Ovary (tissue), 9 donors: Measurements from ENCODE around the gene HFE. TPM values are rescaled to one million over a fixed set of nuclear protein-coding genes. Genes with fewer than 3 reads are reported as not detected.

Source experiments
- DNase-seq, 5 donors: peaks; one replicate each; pipeline ENCODE4 v3.0.0-alpha.2; 2019 to 2020
- H3K27ac ChIP-seq, 2 donors: fragments of 200-600 bp; one replicate each; pipeline versions ENCODE4 v1.5.1 to v1.8.0; 2019 to 2022
- H3K27me3 ChIP-seq: fragments of 200-600 bp; one replicate; pipeline ENCODE4 v1.8.0; 2022
- H3K36me3 ChIP-seq: fragments of 200-600 bp; sonication (generic); one replicate; pipeline ENCODE4 v1.5.1; 2019
- H3K4me1 ChIP-seq: one replicate; pipeline ENCODE4 v1.8.1; 2013; ENCODE audit warnings: mild to moderate bottlenecking, moderate library complexity; ENCODE audit not compliant: insufficient read depth
- H3K4me3 ChIP-seq: fragments of 200-600 bp; sonication (generic); one replicate; pipeline ENCODE4 v1.5.1; 2017
- H3K9me3 ChIP-seq, 2 donors: fragments of 200-600 bp in 1 of 2; sonication (generic) in 1 of 2; one replicate each; pipeline versions ENCODE4 v1.5.1 to v1.8.1; 2013 to 2019; ENCODE audit warnings: mild to moderate bottlenecking in 1 of 2, moderate library complexity in 1 of 2
- EP300 ChIP-seq: sonication (generic); formaldehyde crosslinking; IDR thresholded peaks from one replicate; pipeline ENCODE4 v1.6.1; 2017; ENCODE audit warnings: antibody characterized with exemption
- POLR2A ChIP-seq: fragments of 450-650 bp; IDR thresholded peaks from one replicate; pipeline ENCODE4 v1.6.1; 2017; ENCODE audit warnings: antibody characterized with exemption, mild to moderate bottlenecking, moderate library complexity
- WGBS, 3 donors: extraction: QIAGEN DNeasy Blood & Tissue Kit in 1 of 3; methylation state at CpG; one replicate each; pipeline versions ENCODE4 v1.1.5 to v1.1.7; 2013 to 2017; 5-methylcytosine and 5-hydroxymethylcytosine counted together
- intact Hi-C, 4 donors: fragments of 100-400 bp; cut with DNase I; formaldehyde crosslinking; loops; one replicate each; pipeline versions ENCODE4 v1.11.0 to v1.15.1; 2022 to 2023
- polyA plus RNA-seq, 2 donors: library from polyadenylated mRNA; stranded (reverse); fragments of 200-250 nt in 1 of 2; fragments of 350-450 nt in 1 of 2; fragmentation: Illumina TruSeq in 1 of 2; extraction: RNeasy Lipid Tissue Mini Kit (QIAGEN cat#74804) in 1 of 2; gene quantifications; one replicate each; pipeline ENCODE4 v1.2.3, GENCODE V29; 2013 to 2014
- total RNA-seq, 7 donors: library from RNA; depleted of rRNA in 2 of 7; stranded (reverse); fragments of >200 nt in 2 of 7; fragmentation: NEBNext Ultra II Directional in 3 of 7; extraction: Animal tissue kit (Norgen Biotek cat#: 25700) in 3 of 7; gene quantifications; one replicate each; pipeline versions ENCODE4 v1.1.0 to v1.2.4, GENCODE V29; 2016 to 2023
- TF ChIP-seq, protein P1 (sequence below), 3 donors: fragments of 450-650 bp in 2 of 3; fragments of 200-600 bp in 1 of 3; IDR thresholded peaks; one replicate each; pipeline versions ENCODE4 v1.5.1 to v1.8.0; 2016 to 2022; ENCODE audit warnings: antibody characterized with exemption in 3 of 3, mild to moderate bottlenecking in 1 of 3
- donor health status: DM: no; HTN: no; CAD: no; lungs with moderate emphysema.
- donor health status: DM: no; HTN: no; CAD: no.
- donor health status: Bipolar disorder and iron deficiency.
- donor health status: DM: yes; HTN: yes; CAD: no.
- donor health status: DM: no; HTN: no; CAD: no.
- donor health status: DM: yes; HTN: yes; CAD: no.

HFE gene
- total and polyA plus RNA-seq, 9 donors, result 3.6 to 25.8 (median 7.4) TPM

DNA sequence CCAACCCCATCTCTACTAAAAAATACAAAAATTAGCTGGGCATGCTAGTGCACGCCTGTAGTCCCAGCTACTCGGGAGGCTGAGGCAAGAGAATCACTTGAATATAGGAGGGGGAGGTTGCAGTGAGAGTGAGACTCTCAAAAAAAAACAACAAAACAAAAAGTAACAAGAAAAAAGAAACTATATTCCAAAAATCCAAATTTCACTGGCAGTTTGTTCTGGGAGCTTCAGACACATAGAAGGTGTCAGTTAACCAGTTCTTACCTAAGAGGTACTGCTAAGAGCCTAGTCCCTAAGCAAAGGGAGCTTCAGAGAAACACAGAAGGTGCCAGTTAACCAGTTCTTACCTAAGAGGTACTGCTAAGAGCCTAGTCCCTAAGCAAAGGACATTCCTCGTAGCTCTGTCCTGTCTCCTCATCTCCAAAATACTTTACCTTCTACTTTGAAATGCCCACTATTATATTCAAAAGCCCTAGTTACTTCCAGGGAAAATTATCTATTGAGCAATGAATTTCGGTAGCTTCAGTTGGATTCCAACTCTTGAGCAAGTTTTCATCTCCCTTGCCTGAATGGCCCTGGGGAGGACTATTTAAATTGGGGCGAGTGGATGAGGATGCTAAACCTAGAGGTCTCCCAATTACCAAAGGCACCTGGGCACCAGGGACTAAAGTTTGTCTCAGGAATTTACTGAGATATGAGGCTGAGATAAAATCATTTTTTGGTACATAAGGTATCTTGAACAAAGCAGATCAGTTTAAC is 41.0 kb downstream of the HFE start:
- intact Hi-C loops, result loop anchor here in 1 of 4 donors (10.0 kb wide), 1 partner anchor 157 kb away; a partner anchor contains a TSS
- no peak for DNase-seq
- no peaks in the 10 kb centered on the region for H3K36me3 ChIP-seq
- TF ChIP-seq EP300 (no peak), POLR2A (no peak)
- TF ChIP-seq, protein P1, sequence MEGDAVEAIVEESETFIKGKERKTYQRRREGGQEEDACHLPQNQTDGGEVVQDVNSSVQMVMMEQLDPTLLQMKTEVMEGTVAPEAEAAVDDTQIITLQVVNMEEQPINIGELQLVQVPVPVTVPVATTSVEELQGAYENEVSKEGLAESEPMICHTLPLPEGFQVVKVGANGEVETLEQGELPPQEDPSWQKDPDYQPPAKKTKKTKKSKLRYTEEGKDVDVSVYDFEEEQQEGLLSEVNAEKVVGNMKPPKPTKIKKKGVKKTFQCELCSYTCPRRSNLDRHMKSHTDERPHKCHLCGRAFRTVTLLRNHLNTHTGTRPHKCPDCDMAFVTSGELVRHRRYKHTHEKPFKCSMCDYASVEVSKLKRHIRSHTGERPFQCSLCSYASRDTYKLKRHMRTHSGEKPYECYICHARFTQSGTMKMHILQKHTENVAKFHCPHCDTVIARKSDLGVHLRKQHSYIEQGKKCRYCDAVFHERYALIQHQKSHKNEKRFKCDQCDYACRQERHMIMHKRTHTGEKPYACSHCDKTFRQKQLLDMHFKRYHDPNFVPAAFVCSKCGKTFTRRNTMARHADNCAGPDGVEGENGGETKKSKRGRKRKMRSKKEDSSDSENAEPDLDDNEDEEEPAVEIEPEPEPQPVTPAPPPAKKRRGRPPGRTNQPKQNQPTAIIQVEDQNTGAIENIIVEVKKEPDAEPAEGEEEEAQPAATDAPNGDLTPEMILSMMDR (IDR thresholded peaks at IDR 0.05), result no peak
- H3K9me3 ChIP-seq, result no peaks in the 10 kb centered on the region
- WGBS, 3 donors, result 81 to 88% (median 88%) methylated on average over 5 of the region's 5 CpGs
- H3K4me1 ChIP-seq, result peaks cover 6% of the 10 kb centered on the region
- H3K27me3 ChIP-seq, result no peaks in the 10 kb centered on the region
- no peak overlapping the region for H3K4me3 ChIP-seq
- H3K27ac ChIP-seq, result no peak overlapping the region

DNA sequence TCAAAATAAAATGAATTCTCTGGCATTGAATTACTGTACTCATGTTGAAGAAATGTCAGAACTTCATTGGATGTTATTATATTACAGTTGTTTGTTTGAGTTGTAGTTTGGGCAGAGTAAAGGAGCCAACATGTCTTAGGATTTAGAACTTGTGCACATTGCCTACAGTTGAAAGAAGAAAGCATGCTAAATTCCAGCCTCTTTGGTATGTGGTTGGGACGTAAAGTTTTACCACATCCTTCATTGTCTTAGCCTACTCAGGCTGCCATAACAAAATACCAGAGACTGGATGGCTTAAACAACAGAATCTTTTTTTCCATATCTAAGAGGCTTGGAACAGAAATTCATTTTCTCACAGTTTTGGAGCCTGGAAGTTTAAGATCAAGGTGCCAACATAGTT is 42.4 kb downstream of the HFE start:
- H3K36me3 ChIP-seq, result no peaks in the 10 kb centered on the region
- no peak for DNase-seq
- WGBS, 3 donors, result 94 to 100% (median 97%) methylated on average over 1 of the region's 1 CpG
- TF ChIP-seq, protein P1 (IDR thresholded peaks at IDR 0.05), result no peak
- TF ChIP-seq EP300, result no peak
- no peak for TF ChIP-seq POLR2A
- intact Hi-C loops, result loop anchor here in 1 of 4 donors (10.0 kb wide), 1 partner anchor 155 kb away; a partner anchor contains a TSS
- H3K4me3 ChIP-seq, result no peak overlapping the region
- H3K9me3 ChIP-seq, result no peaks in the 10 kb centered on the region
- peaks cover 6% of the 10 kb centered on the region for H3K4me1 ChIP-seq
- no peaks in the 10 kb centered on the region for H3K27me3 ChIP-seq
- H3K27ac ChIP-seq, result no peak overlapping the region

DNA sequence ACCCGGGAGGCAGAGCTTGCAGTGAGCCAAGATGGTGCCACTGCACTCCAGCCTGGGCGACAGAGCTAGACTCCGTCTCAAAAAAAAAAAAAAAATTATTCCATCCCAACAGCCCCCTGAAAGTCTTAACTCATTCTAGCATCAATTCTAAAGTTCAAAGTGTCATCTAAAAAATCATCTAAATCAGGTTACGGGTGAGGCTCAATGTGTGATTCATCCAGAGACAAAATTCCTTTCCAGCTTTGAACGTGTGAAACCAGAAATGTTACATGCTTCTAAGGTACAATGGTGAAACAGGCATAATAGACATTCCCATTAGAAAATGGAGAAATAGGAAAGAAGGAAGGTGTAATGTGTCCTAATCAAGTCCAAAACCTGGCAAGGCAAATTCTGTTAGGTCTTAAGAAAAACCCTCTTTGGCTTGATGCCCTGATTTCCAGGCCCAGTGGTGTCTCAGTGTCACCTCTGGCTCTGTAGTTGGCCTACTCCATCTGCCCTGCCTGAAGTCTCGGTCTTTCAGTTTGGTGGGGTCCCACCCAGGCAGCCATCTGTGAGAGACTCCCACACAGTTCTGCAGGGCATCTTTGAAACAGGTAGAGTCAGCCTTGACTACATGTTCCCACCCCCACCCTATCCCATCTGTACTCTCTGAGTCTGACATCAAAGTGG is 43.5 kb downstream of the HFE start:
- Histone ChIP-seq H3K36me3 (no peaks in the 10 kb centered on the region), H3K27ac (no peak overlapping the region), H3K9me3 (no peaks in the 10 kb centered on the region), H3K4me3 (no peak overlapping the region), H3K27me3 (no peaks in the 10 kb centered on the region), H3K4me1 (peaks cover 6% of the 10 kb centered on the region)
- 92 to 96% (median 94%) methylated on average over 6 of the region's 6 CpGs for WGBS, 3 donors
- no peak for DNase-seq
- intact Hi-C loops, result no loop called here
- TF ChIP-seq, protein P1 (IDR thresholded peaks at IDR 0.05), result no peak
- TF ChIP-seq EP300, result no peak

DNA sequence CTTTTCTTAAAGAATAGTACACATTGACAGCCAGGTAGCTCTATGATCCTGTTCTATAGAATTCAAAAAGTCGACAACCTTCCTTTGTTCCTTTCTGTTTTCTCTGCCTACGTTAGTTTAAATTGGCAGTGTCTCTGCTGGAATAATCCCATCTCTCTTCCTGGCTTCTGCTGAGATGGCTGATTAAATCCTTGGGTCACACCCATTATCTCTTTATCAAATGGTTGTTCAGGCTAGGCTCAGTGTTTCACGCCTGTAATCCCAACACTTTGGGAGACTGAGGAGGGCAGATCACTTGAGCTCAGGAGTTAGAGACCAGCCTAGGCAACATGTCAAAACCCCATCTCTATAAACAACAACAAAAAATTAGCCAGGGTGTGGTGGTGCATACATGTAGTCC is 44.4 kb downstream of the HFE start:
- Histone ChIP-seq H3K27me3 (no peaks in the 10 kb centered on the region), H3K4me1 (peaks cover 6% of the 10 kb centered on the region)
- TF ChIP-seq EP300, result no peak

DNA sequence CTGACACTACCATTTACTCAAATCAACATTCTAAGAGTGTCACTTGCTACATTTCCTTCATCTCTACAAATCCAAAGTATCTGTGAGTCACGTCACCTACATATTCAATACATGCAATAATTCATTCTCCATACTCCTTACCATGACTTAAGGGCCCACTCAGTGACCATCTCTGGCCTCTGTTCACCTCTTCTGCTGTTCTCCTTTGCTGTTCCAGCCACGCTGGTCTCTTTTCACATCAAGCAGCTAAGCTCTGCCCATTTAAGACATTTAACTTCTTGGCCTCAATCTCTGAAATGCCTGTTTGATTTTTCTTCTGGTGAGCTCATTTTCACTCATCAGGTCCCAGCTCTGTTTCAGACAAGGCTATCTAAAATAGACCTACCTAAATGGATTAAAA is 46.5 kb downstream of the HFE start:
- DNase-seq, result no peak
- no peaks in the 10 kb centered on the region for H3K36me3 ChIP-seq
- TF ChIP-seq, protein P1 (IDR thresholded peaks at IDR 0.05), result no peak
- TF ChIP-seq EP300, result no peak
- TF ChIP-seq POLR2A, result no peak

More for the DNA sequence above, 44.4 kb downstream of the HFE start:
- intact Hi-C loops, result no loop called here
- Histone ChIP-seq H3K4me3 (no peak overlapping the region), H3K36me3 (no peaks in the 10 kb centered on the region), H3K27ac (no peak overlapping the region), H3K9me3 (no peaks in the 10 kb centered on the region)
- 88 to 94% (median 93%) methylated on average over 3 of the region's 3 CpGs for WGBS, 3 donors
- DNase-seq, result no peak

More for the DNA sequence above, 46.5 kb downstream of the HFE start:
- no peaks in the 10 kb centered on the region for H3K9me3 ChIP-seq
- intact Hi-C loops, result no loop called here
- WGBS, 3 donors, result 95 to 97% (median 96%) methylated on average over 2 of the region's 2 CpGs
- no peaks in the 10 kb centered on the region for H3K27me3 ChIP-seq
- no peak overlapping the region for H3K4me3 ChIP-seq
- H3K4me1 ChIP-seq, result peaks cover 2% of the 10 kb centered on the region
- H3K27ac ChIP-seq, result no peak overlapping the region
